ENCODE data around the gene PFN3. TPM values are rescaled to one million over a fixed set of nuclear protein-coding genes. Genes with fewer than 3 reads are reported as not detected.

The PFN3 gene
- polyA plus RNA-seq, 1 donor (not counting 4 experiments of a cell fraction or from before 2014, with no cell fraction given): not detected

DNA sequence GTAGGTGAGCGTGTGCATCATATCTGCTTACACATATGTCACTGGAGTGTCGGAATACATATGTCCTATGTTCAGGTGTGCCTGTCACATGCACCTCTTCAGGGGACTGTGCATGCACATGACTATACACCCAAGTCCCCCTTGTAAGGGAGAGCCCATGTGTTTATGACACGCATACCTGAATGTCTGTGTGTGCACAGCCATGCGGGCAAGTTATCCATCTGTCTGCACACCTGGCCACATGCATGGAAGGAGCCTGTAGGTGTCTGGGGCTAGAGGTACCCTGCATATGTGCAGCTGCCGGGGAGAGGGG lies 43.4 kb downstream of the PFN3 start:
- dilution Hi-C loops (cut with MboI; ENCODE audit: extremely low pct_ligation_motif_present, low sequenced_read_pairs): no loop called here
- Histone ChIP-seq H3K4me1 (ENCODE audit: control insufficient read depth, extremely low read depth, insufficient read depth, low read length) (peaks cover 26% of the 10 kb centered on the region), H3K9me3 (ENCODE audit: control insufficient read depth, low read depth, low read length) (no peaks in the 10 kb centered on the region), H3K27ac (ENCODE audit: control insufficient read depth, insufficient read depth, low read length) (no peak overlapping the region), H3K9ac (ENCODE audit: control insufficient read depth, extremely low read depth, insufficient read depth, low read length) (no peak overlapping the region), H3K4me2 (ENCODE audit: control insufficient read depth, extremely low read depth, insufficient read depth, low read depth, low read length) (no peak overlapping the region), H3K27me3 (ENCODE audit: control insufficient read depth, extremely low read depth, insufficient read depth, low read length) (no peaks in the 10 kb centered on the region), H3K36me3 (ENCODE audit: control insufficient read depth in 2 of 2, extremely low read depth in 1 of 2, insufficient read depth in 2 of 2, low read length in 2 of 2) (no peaks in the 10 kb centered on the region), H3K79me2 (ENCODE audit: control insufficient read depth, insufficient read depth, low read length) (no peaks in the 10 kb centered on the region), H2AFZ (ENCODE audit: control insufficient read depth, low read length) (no peak overlapping the region), H3K4me3 (ENCODE audit: control insufficient read depth in 2 of 3, extremely low read depth in 1 of 3, insufficient read depth in 2 of 3, low read depth in 1 of 3, low read length in 3 of 3) (no peak overlapping the region), H3K9me1 (ENCODE audit: control insufficient read depth, extremely low read depth, insufficient read depth, low read length) (no peaks in the 10 kb centered on the region), H4K20me1 (ENCODE audit: control insufficient read depth, extremely low read depth, insufficient read depth, low read length) (no peaks in the 10 kb centered on the region)
- DNase-seq (ENCODE audit: low read depth, low spot score) (no peak), FAIRE-seq (no peak)
- TF ChIP-seq CTCF (optimal IDR thresholded peaks at IDR 0.05 in 1 of 3, IDR thresholded peaks at IDR 0.05 in 1 of 3, conservative IDR thresholded peaks at IDR 0.05 in 1 of 3; ENCODE audit: extremely low read depth in 1 of 3, insufficient read depth in 2 of 3, low read length in 3 of 3) (no peak), EZH2 (IDR thresholded peaks at IDR 0.05; ENCODE audit: low read length) (no peak)

- FAIRE-seq: no peak
- TF ChIP-seq EZH2 (IDR thresholded peaks at IDR 0.05; ENCODE audit: low read length): no peak
- TF ChIP-seq CTCF (optimal IDR thresholded peaks at IDR 0.05 in 1 of 3, IDR thresholded peaks at IDR 0.05 in 1 of 3, conservative IDR thresholded peaks at IDR 0.05 in 1 of 3; ENCODE audit: extremely low read depth in 1 of 3, insufficient read depth in 2 of 3, low read length in 3 of 3): no peak
- H3K9ac ChIP-seq (ENCODE audit: control insufficient read depth, extremely low read depth, insufficient read depth, low read length): no peak overlapping the region
- H3K9me1 ChIP-seq (ENCODE audit: control insufficient read depth, extremely low read depth, insufficient read depth, low read length): no peaks in the 10 kb centered on the region
- no peaks in the 10 kb centered on the region for H4K20me1 ChIP-seq (ENCODE audit: control insufficient read depth, extremely low read depth, insufficient read depth, low read length)
- H3K4me1 ChIP-seq (ENCODE audit: control insufficient read depth, extremely low read depth, insufficient read depth, low read length): peaks cover 25% of the 10 kb centered on the region
- no peak overlapping the region for H3K27ac ChIP-seq (ENCODE audit: control insufficient read depth, insufficient read depth, low read length)
- H3K79me2 ChIP-seq (ENCODE audit: control insufficient read depth, insufficient read depth, low read length): no peaks in the 10 kb centered on the region
- H3K9me3 ChIP-seq (ENCODE audit: control insufficient read depth, low read depth, low read length): no peaks in the 10 kb centered on the region
- H3K27me3 ChIP-seq (ENCODE audit: control insufficient read depth, extremely low read depth, insufficient read depth, low read length): no peaks in the 10 kb centered on the region
- H3K4me2 ChIP-seq (ENCODE audit: control insufficient read depth, extremely low read depth, insufficient read depth, low read depth, low read length): no peak overlapping the region
- no peak overlapping the region for H3K4me3 ChIP-seq (ENCODE audit: control insufficient read depth in 2 of 3, extremely low read depth in 1 of 3, insufficient read depth in 2 of 3, low read depth in 1 of 3, low read length in 3 of 3)
- H3K36me3 ChIP-seq (ENCODE audit: control insufficient read depth in 2 of 2, extremely low read depth in 1 of 2, insufficient read depth in 2 of 2, low read length in 2 of 2): no peaks in the 10 kb centered on the region
- dilution Hi-C loops (cut with MboI; ENCODE audit: extremely low pct_ligation_motif_present, low sequenced_read_pairs): no loop called here
- DNase-seq (ENCODE audit: low read depth, low spot score): no peak
- H2AFZ ChIP-seq (ENCODE audit: control insufficient read depth, low read length): no peak overlapping the region
These were observed 43.7 kb downstream of the PFN3 start for GRCh38 chr5:177356746-177357145.

Measured in keratinocyte (primary cell).